Fibroblast of the aortic adventitia (primary cell): Measurements from ENCODE around the gene TMIGD2. TPM values are rescaled to one million over a fixed set of nuclear protein-coding genes. Genes with fewer than 3 reads are reported as not detected.

Experiments
- DNase-seq: peaks from one replicate; pipeline ENCODE4 v3.0.0-alpha.2; 2010; ENCODE audit warnings: low read depth
- H3K4me3 ChIP-seq: 2 replicates; pipeline ENCODE4 v1.5.1; 2011; ENCODE audit warnings: low read depth, mild to moderate bottlenecking, control low read depth, low read length, moderate library complexity
- CTCF ChIP-seq: IDR thresholded peaks from 2 replicates; pipeline ENCODE4 v1.5.1; 2011; ENCODE audit warnings: mild to moderate bottlenecking, low read length, control low read depth, inconsistent platforms; ENCODE audit not compliant: insufficient read depth
- total RNA-seq: library from RNA; depleted of rRNA; stranded (reverse); fragments of >200 nt; gene quantifications from 2 replicates; pipeline ENCODE4 v1.2.3, GENCODE V29; 2012; ENCODE audit warnings: low replicate concordance

Gene TMIGD2
- total RNA-seq, 1 donor, result not detected

DNA sequence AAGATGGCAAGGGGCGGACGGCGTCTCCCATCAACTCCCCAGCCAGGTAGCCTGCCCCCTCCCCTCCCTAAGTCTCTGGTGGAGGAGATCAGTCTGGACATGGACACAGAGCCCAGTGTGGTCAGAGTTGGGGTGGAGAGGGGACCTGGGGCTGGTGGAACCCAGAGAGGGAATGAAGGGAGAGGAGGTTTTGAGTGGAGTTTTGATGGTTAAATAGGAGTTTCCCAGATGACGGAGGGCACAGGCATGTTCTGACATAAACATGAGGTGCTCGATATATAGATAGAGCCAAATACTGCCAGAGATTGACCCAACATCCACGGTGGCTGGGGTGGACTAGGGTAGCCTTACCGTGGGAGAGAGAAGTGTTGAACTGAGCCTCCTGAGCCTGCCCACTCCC lies 16.3 kb upstream of the TMIGD2 start:
- TF ChIP-seq CTCF, result no peak
- no peak overlapping the region for H3K4me3 ChIP-seq
- DNase-seq, result no peak

DNA sequence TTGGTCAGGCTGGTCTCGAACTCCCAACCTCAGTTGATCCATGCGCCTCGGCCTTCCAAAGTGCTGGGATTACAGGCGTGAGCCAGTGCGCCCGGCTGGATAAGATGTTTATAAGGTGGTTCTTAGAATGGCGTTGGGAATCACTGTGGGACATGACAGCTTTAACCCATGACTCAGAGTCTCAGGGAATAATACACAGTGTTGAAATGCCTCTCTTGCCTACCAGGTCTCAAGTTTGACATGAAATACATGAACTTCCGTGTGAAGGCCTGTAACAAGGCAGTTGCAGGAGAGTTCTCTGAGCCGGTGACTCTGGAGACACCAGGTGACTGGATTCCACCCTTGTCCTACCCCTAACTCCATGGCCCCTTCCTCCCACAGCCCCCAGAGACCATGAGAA lies 14.8 kb upstream of the TMIGD2 start:
- H3K4me3 ChIP-seq, result no peak overlapping the region
- TF ChIP-seq CTCF, result no peak
- DNase-seq, result no peak

DNA sequence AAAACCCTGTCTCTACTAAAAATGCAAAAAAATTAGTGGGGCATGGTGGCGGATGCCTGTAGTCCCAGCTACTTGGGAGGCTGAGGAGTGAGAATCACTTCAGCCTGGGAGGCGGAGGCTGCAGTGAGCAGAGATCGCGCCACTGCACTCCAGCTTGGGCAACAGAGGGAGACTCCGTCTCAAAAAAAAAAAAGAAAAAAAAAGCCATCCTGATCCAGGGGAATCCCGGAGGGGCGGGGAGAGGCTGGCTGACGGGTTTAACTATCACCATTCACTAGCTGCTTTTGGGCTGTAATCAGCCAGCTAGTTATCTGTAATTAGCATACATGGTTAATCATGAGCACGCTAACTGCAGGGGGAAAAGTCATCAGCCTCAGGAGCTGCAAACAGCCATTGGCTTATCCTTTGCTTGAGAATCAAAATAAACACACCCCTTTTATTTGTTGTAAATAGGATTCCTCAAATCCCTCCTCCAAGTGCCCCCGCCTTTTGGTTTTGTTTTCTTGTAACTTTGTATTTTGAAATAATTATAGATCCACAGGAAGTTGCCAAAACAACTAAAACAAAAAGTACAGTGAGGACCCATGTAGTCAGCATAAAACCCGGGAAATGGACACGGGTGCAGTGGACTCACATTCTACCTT lies 11.8 kb upstream of the TMIGD2 start:
- no peak overlapping the region for H3K4me3 ChIP-seq
- DNase-seq, result no peak
- TF ChIP-seq CTCF, result no peak

GRCh38 chr19:4310247-4311121 lies 8.3 kb upstream of the TMIGD2 start:
- no peak for DNase-seq
- no peak overlapping the region for H3K4me3 ChIP-seq
- TF ChIP-seq CTCF, result no peak

DNA sequence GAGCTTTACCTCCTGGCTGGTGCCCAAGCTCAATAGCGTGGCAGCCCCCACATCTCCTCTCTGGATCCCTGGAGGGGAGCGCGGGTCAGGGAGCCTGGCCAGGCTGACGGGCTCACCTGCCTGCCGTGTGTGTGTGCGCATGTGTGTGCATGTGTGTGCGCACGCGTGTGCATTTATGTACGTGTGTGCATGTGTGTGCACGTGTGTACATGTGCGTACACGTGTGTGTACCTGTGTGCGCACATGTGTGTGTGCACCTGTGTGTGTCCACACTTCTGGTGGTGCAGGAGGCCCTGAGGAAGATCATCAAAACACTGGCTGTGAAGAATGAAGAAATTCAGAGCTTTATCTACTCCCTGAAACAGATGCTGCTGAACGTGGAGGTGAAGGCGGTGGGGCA lies 3.5 kb upstream of the TMIGD2 start:
- DNase-seq, result no peak
- no peak for TF ChIP-seq CTCF
- H3K4me3 ChIP-seq, result no peak overlapping the region

- no peak overlapping the region for H3K4me3 ChIP-seq
- no peak for TF ChIP-seq CTCF
- no peak for DNase-seq
These were observed 3.0 kb upstream of the TMIGD2 start for GRCh38 chr19:4305257-4305612.
